H1 (cell line): ENCODE measurements around the gene SLC9A5. TPM values are rescaled to one million over a fixed set of nuclear protein-coding genes. Genes with fewer than 3 reads are reported as not detected.

Experiments
- CTCF ChIA-PET: fragments of 300-600 bp; sonication (Branson Sonifier 250); formaldehyde crosslinking; loops from one replicate; lab custom pipeline; 2021; ENCODE audit not compliant: partially characterized antibody; lab: Charles Lee
- POLR2A ChIA-PET: fragments of 300-600 bp; sonication (Branson Sonifier 250); formaldehyde crosslinking; loops from one replicate; lab custom pipeline; 2021; ENCODE audit warnings: inconsistent platforms; ENCODE audit not compliant: partially characterized antibody; lab: Charles Lee
- DNase-seq, 2 experiments: peaks; one replicate each; pipeline versions ENCODE4 v3.0.0 to v3.0.0-alpha.2; 2010 to 2022; ENCODE audit warnings: low spot score in 2 of 2, low read depth in 1 of 2, mixed read lengths in 1 of 2
- FAIRE-seq: peaks from 2 replicates; lab custom pipeline; 2011; peaks lifted over from hg19 to GRCh38; lab: Jason Lieb, UNC
- H2AFZ ChIP-seq: 2 replicates; pipeline ENCODE4 v1.8.1; 2012; ENCODE audit warnings: low read length, inconsistent platforms
- H2AK5ac ChIP-seq: 2 replicates; pipeline ENCODE4 v1.6.1; 2013; ENCODE audit warnings: low read depth, low read length
- H2BK120ac ChIP-seq: replicated peaks from 2 replicates; pipeline ENCODE3; 2013; ENCODE audit warnings: low read depth, low read length, inconsistent platforms
- H2BK12ac ChIP-seq: 2 replicates; pipeline ENCODE4 v1.6.1; 2013; ENCODE audit warnings: low read depth, low read length
- H2BK15ac ChIP-seq: 2 replicates; pipeline ENCODE4 v1.6.1; 2013; ENCODE audit warnings: low read length
- H2BK20ac ChIP-seq: 2 replicates; pipeline ENCODE4 v1.6.1; 2013; ENCODE audit warnings: low read length
- H2BK5ac ChIP-seq: 2 replicates; pipeline ENCODE4 v1.6.1; 2013; ENCODE audit warnings: low read depth, low read length
- H3K14ac ChIP-seq: 2 replicates; pipeline ENCODE4 v1.6.1; 2013; ENCODE audit warnings: inconsistent platforms; ENCODE audit not compliant: insufficient read length
- H3K18ac ChIP-seq: 2 replicates; pipeline ENCODE4 v1.6.1; 2013; ENCODE audit warnings: low read length; ENCODE audit errors: extremely low read depth
- H3K23ac ChIP-seq: 2 replicates; pipeline ENCODE4 v1.6.1; 2013; ENCODE audit warnings: inconsistent platforms; ENCODE audit not compliant: insufficient read length
- H3K23me2 ChIP-seq: 2 replicates; pipeline ENCODE4 v1.6.1; 2013; ENCODE audit warnings: low read depth, low read length
- H3K27ac ChIP-seq: 2 replicates; pipeline ENCODE4 v1.6.1; 2011; ENCODE audit warnings: low read depth, low read length, inconsistent platforms
- H3K27me3 ChIP-seq, 4 experiments: replicated peaks in 1 of 4; 1 replicate in 1 of 4; 2 replicates in 3 of 4; pipeline versions ENCODE4 v1.6.1 to v1.8.1; 2011 to 2013; ENCODE audit warnings: low read length in 3 of 4, mild to moderate bottlenecking in 3 of 4, inconsistent platforms in 2 of 4, mixed read lengths in 2 of 4, moderate library complexity in 1 of 4; ENCODE audit not compliant: control insufficient read depth in 3 of 4, insufficient read depth in 3 of 4; ENCODE audit errors: extremely low read depth in 1 of 4
- H3K36me3 ChIP-seq, 4 experiments: 2 replicates each; pipeline versions ENCODE4 v1.6.1 to v1.8.1; 2011 to 2013; ENCODE audit warnings: mild to moderate bottlenecking in 4 of 4, low read length in 3 of 4, moderate library complexity in 2 of 4, control low read depth in 1 of 4, inconsistent platforms in 1 of 4; ENCODE audit not compliant: insufficient read depth in 4 of 4, control insufficient read depth in 2 of 4
- H3K4ac ChIP-seq: replicated peaks from 2 replicates; pipeline ENCODE3; 2013; ENCODE audit warnings: low read length, low read depth, mixed read lengths, inconsistent platforms; ENCODE audit not compliant: insufficient read length
- H3K4me1 ChIP-seq, 4 experiments: replicated peaks in 1 of 4; 1 replicate in 1 of 4; 2 replicates in 3 of 4; pipeline versions ENCODE4 v1.6.1 to v1.8.1; 2011 to 2013; ENCODE audit warnings: low read length in 3 of 4, inconsistent platforms in 2 of 4, mixed read lengths in 1 of 4; ENCODE audit not compliant: insufficient read depth in 4 of 4, control insufficient read depth in 3 of 4
- H3K4me2 ChIP-seq, 2 experiments: 2 replicates each; pipeline versions ENCODE4 v1.6.1 to v1.8.1; 2011 to 2013; ENCODE audit warnings: low read depth in 2 of 2, low read length in 2 of 2, control low read depth in 1 of 2, inconsistent platforms in 1 of 2, mild to moderate bottlenecking in 1 of 2; ENCODE audit not compliant: insufficient read depth in 1 of 2
- H3K4me3 ChIP-seq, 4 experiments: fragments of 200-600, 300-600 bp in 1 of 4; sonication (generic), shearing (Covaris generic), sonication (Bioruptor Twin) in 1 of 4; 2 replicates each; pipeline versions ENCODE4 v1.5.1 to v1.8.1; 2011 to 2016; ENCODE audit warnings: low read length in 4 of 4, low read depth in 3 of 4, control low read depth in 2 of 4, inconsistent platforms in 2 of 4, mild to moderate bottlenecking in 2 of 4, mixed read lengths in 1 of 4, moderate library complexity in 1 of 4; ENCODE audit not compliant: insufficient read depth in 2 of 4; ENCODE audit errors: extremely low read depth in 1 of 4
- H3K56ac ChIP-seq: replicated peaks from 2 replicates; pipeline ENCODE3; 2013; ENCODE audit warnings: low read depth, mild to moderate bottlenecking, mixed read lengths, low read length, inconsistent platforms; ENCODE audit not compliant: insufficient read length
- H3K79me1 ChIP-seq: 2 replicates; pipeline ENCODE4 v1.6.1; 2013; ENCODE audit warnings: low read depth, low read length, control low read depth
- H3K79me2 ChIP-seq, 2 experiments: 2 replicates each; pipeline versions ENCODE4 v1.6.1 to v1.8.1; 2012 to 2013; ENCODE audit warnings: low read length in 2 of 2, mild to moderate bottlenecking in 2 of 2, inconsistent platforms in 1 of 2; ENCODE audit not compliant: insufficient read depth in 2 of 2, control insufficient read depth in 1 of 2
- H3K9ac ChIP-seq, 4 experiments: replicated peaks in 1 of 4; 1 replicate in 1 of 4; 2 replicates in 3 of 4; pipeline versions ENCODE4 v1.6.1 to v1.8.1; 2011 to 2013; ENCODE audit warnings: low read depth in 3 of 4, low read length in 3 of 4, control low read depth in 2 of 4, mild to moderate bottlenecking in 2 of 4, moderate library complexity in 2 of 4, inconsistent platforms in 1 of 4; ENCODE audit errors: extremely low read depth in 1 of 4
- H3K9me3 ChIP-seq, 2 experiments: 2 replicates each; pipeline versions ENCODE4 v1.6.1 to v1.8.1; 2012 to 2013; ENCODE audit warnings: mild to moderate bottlenecking in 2 of 2, moderate library complexity in 2 of 2, control low read depth in 1 of 2, inconsistent platforms in 1 of 2, low read depth in 1 of 2, low read length in 1 of 2, mixed read lengths in 1 of 2; ENCODE audit not compliant: insufficient read depth in 2 of 2
- H4K20me1 ChIP-seq, 2 experiments: replicated peaks in 1 of 2; 2 replicates each; pipeline versions ENCODE3 to v1.8.1; 2011 to 2013; ENCODE audit warnings: inconsistent platforms in 2 of 2, low read length in 2 of 2, mild to moderate bottlenecking in 1 of 2; ENCODE audit not compliant: insufficient read depth in 2 of 2, control insufficient read depth in 1 of 2
- H4K5ac ChIP-seq: 2 replicates; pipeline ENCODE4 v1.6.1; 2013; ENCODE audit warnings: low read length, low read depth, mixed read lengths, inconsistent platforms; ENCODE audit not compliant: insufficient read length
- H4K8ac ChIP-seq: 2 replicates; pipeline ENCODE4 v1.8.0; 2013; ENCODE audit warnings: mild to moderate bottlenecking, moderate library complexity, low read length, inconsistent platforms; ENCODE audit not compliant: insufficient read depth; ENCODE audit errors: extremely low read depth
- H4K91ac ChIP-seq: replicated peaks from 2 replicates; pipeline ENCODE3; 2013; ENCODE audit warnings: low read length, mixed read lengths, inconsistent platforms; ENCODE audit not compliant: insufficient read length
- BACH1 ChIP-seq: IDR thresholded peaks from 2 replicates; pipeline ENCODE4 v1.6.1; 2012; ENCODE audit warnings: low read length, improper control_type of control experiment
- BRCA1 ChIP-seq: IDR thresholded peaks from 2 replicates; pipeline ENCODE4 v1.6.1; 2012; ENCODE audit warnings: low read depth, low read length, improper control_type of control experiment
- CTCF ChIP-seq, 3 experiments: IDR thresholded peaks; 1 replicate in 2 of 3; 2 replicates in 1 of 3; pipeline versions ENCODE4 v1.5.1 to v1.6.1; 2011; ENCODE audit warnings: low read length in 3 of 3, mild to moderate bottlenecking in 3 of 3, inconsistent platforms in 2 of 3, low read depth in 1 of 3, moderate library complexity in 1 of 3; ENCODE audit not compliant: insufficient read depth in 1 of 3; ENCODE audit errors: control extremely low read depth in 1 of 3
- EGR1 ChIP-seq: IDR thresholded peaks from 2 replicates; pipeline ENCODE4 v1.6.1; 2011; ENCODE audit warnings: low read depth, low read length, borderline replicate concordance
- GTF2F1 ChIP-seq: IDR thresholded peaks from 2 replicates; pipeline ENCODE4 v1.6.1; 2012; ENCODE audit warnings: low read depth, low read length, improper control_type of control experiment, borderline replicate concordance
- JUND ChIP-seq: IDR thresholded peaks from 2 replicates; pipeline ENCODE4 v1.6.1; 2011; ENCODE audit warnings: mild to moderate bottlenecking, improper control_type of control experiment, low read length
- MAFK ChIP-seq: IDR thresholded peaks from 2 replicates; pipeline ENCODE4 v1.6.1; 2012; ENCODE audit warnings: low read depth, mild to moderate bottlenecking, improper control_type of control experiment, low read length
- RFX5 ChIP-seq: IDR thresholded peaks from 2 replicates; pipeline ENCODE4 v1.6.1; 2011; ENCODE audit warnings: low read depth, low read length, improper control_type of control experiment, borderline replicate concordance
- SIX5 ChIP-seq: IDR thresholded peaks from 2 replicates; pipeline ENCODE4 v1.6.1; 2011; ENCODE audit warnings: mild to moderate bottlenecking, low read depth, low read length
- TBP ChIP-seq: IDR thresholded peaks from 2 replicates; pipeline ENCODE4 v1.6.1; 2011; ENCODE audit warnings: low read depth, low read length, improper control_type of control experiment
- WGBS, 2 experiments: shearing (Covaris generic) in 1 of 2; methylation state at CpG; one replicate each; pipeline versions ENCODE4 v1.1.6 to v1.1.7; 2013 to 2015; ENCODE audit warnings: low lambda C conversion rate in 2 of 2, mixed read lengths in 2 of 2, inconsistent platforms in 1 of 2, low coverage in 1 of 2, missing lambda C conversion rate in 1 of 2; ENCODE audit not compliant: insufficient replicate concordance in 2 of 2, insufficient coverage in 1 of 2, insufficient read length in 1 of 2; ENCODE audit errors: extremely low coverage in 1 of 2, missing lambda C conversion rate in 1 of 2; 5-methylcytosine and 5-hydroxymethylcytosine counted together
- polyA plus RNA-seq, 7 experiments: library from polyadenylated mRNA; depleted of rRNA in 3 of 7; stranded (reverse) in 5 of 7; unstranded in 2 of 7; fragments of >200 nt in 5 of 7; fragments of 200-250 nt in 2 of 7; gene quantifications; 1 replicate in 5 of 7; 2 replicates in 1 of 7; 4 replicates in 1 of 7; pipeline versions ENCODE4 v1.2.1 to v1.2.3, GENCODE V29; 2011 to 2013; ENCODE audit warnings: missing spikeins in 2 of 7, mixed read lengths in 2 of 7
- total RNA-seq: library from RNA; stranded (reverse); fragmentation: NEBNext Ultra II Directional; extraction: Animal tissue kit (Norgen Biotek cat#: 25700); gene quantifications from 2 replicates; pipeline ENCODE4 v1.2.1, GENCODE V29; 2021

The SLC9A5 gene
- total and polyA plus RNA-seq, 2 of the 8 experiments (the other 6 are each of a cell fraction or from before 2014, with no cell fraction given): 7.9 to 8.6 TPM

- H3K27me3 ChIP-seq: no peaks in the 10 kb centered on the region; a peak in 1 of 7 replicates
- H2AK5ac ChIP-seq: no peak overlapping the region
- no peak overlapping the region for H3K4me3 ChIP-seq
- H3K23me2 ChIP-seq: no peaks in the 10 kb centered on the region
- H3K4me2 ChIP-seq: no peak overlapping the region
- no peaks in the 10 kb centered on the region for H3K9me3 ChIP-seq
- H3K14ac ChIP-seq: no peak overlapping the region
- no peaks in the 10 kb centered on the region; a peak in 1 of 7 replicates for H3K4me1 ChIP-seq
- ChIA-PET CTCF (interaction anchor here (0.6 to 14.4 kb wide), 39 partner anchors 8 to 306 kb away, joined by 3 to 217 read pairs (median 4); partner anchors contain the start of genes FHOD1, KCTD19, LRRC36 and SLC9A5), POLR2A (interaction anchor here (0.9 to 1.7 kb wide), 4 partner anchors 11 to 13 kb away, joined by 3 to 4 read pairs (median 4); partner anchors contain the start of gene FHOD1)
- H2AFZ ChIP-seq: no peak overlapping the region
- H3K23ac ChIP-seq: no peak overlapping the region
- H3K27ac ChIP-seq: no peak overlapping the region
- no peak overlapping the region for H2BK20ac ChIP-seq
- no peak overlapping the region for H2BK12ac ChIP-seq
- H2BK15ac ChIP-seq: no peak overlapping the region
- H4K8ac ChIP-seq: no peak overlapping the region
- no peaks in the 10 kb centered on the region for H3K79me1 ChIP-seq
- H4K91ac ChIP-seq: no peak overlapping the region
- H2BK5ac ChIP-seq: no peak overlapping the region
- DNase-seq: no peak
- no peak overlapping the region for H4K5ac ChIP-seq
- FAIRE-seq: no peak
- no peak overlapping the region for H2BK120ac ChIP-seq
- no peak overlapping the region for H3K4ac ChIP-seq
- H3K79me2 ChIP-seq: no peaks in the 10 kb centered on the region
- no peak overlapping the region for H3K56ac ChIP-seq
- H3K9ac ChIP-seq: no peak overlapping the region
- 82% methylated on average over 4 of the region's 4 CpGs; no CpG with 5 or more reads in 1 of the 2 experiments for WGBS, 2 experiments
- no peaks in the 10 kb centered on the region for H3K36me3 ChIP-seq
- H4K20me1 ChIP-seq: peaks cover 0 to 6% of the 10 kb centered on the region in 2 experiments
- no peak overlapping the region for H3K18ac ChIP-seq
- TF ChIP-seq BRCA1 (no peak), JUND (no peak), SIX5 (no peak), RFX5 (no peak), BACH1 (peak; percentile 64), MAFK (peak; percentile 26; the same call in 1 of the 2 replicates), GTF2F1 (no peak), EGR1 (no peak), CTCF (IDR thresholded peaks at IDR 0.05; ENCODE audit: control extremely low read depth in 1 of 3, insufficient read depth in 1 of 3, low read depth in 1 of 3, low read length in 3 of 3) (peak; percentile 55 to 71 (median 68)), TBP (no peak)
Observed at GRCh38 chr16:67260426-67261063, 11.8 kb downstream of the SLC9A5 start.
